Chondrocyte (in vitro differentiated cells): ENCODE data around the gene ALDOB. TPM values are rescaled to one million over a fixed set of nuclear protein-coding genes. Genes with fewer than 3 reads are reported as not detected.

Source experiments
- DNase-seq: peaks from one replicate; pipeline ENCODE4 v3.0.0; 2021; ENCODE audit warnings: mixed read lengths, low spot score
- H3K27ac Mint-ChIP-seq: one replicate; pipeline ENCODE4 v1.8.0; 2021; ENCODE audit warnings: mild to moderate bottlenecking, moderate library complexity, mixed read lengths; ENCODE audit not compliant: unreplicated experiment
- H3K27me3 Mint-ChIP-seq: 2 replicates; pipeline ENCODE4 v1.8.0; 2021; ENCODE audit warnings: low read depth, mixed read lengths
- H3K36me3 Mint-ChIP-seq: 2 replicates; pipeline ENCODE4 v1.8.0; 2021; ENCODE audit warnings: low read depth, mixed read lengths
- H3K4me1 Mint-ChIP-seq: 2 replicates; pipeline ENCODE4 v1.8.0; 2021; ENCODE audit warnings: low read depth, mild to moderate bottlenecking, mixed read lengths
- H3K4me3 Mint-ChIP-seq: one replicate; pipeline ENCODE4 v1.8.0; 2021; ENCODE audit warnings: mild to moderate bottlenecking, moderate library complexity, mixed read lengths; ENCODE audit not compliant: unreplicated experiment
- H3K9me3 Mint-ChIP-seq: 2 replicates; pipeline ENCODE4 v1.8.0; 2021; ENCODE audit warnings: low read depth, mixed read lengths
- total RNA-seq: library from RNA; stranded (reverse); gene quantifications from 3 replicates; pipeline ENCODE4 v1.2.1, GENCODE V29; 2021
- TF ChIP-seq, protein P1 (sequence below): fragments of 200-600 bp; sonication (generic); IDR thresholded peaks from 2 replicates; pipeline ENCODE4 v1.5.0; 2021; ENCODE audit warnings: antibody characterized with exemption, mild to moderate bottlenecking, moderate library complexity

Gene ALDOB
- total RNA-seq, 1 donor from 2014 or later: 0.25 TPM

DNA sequence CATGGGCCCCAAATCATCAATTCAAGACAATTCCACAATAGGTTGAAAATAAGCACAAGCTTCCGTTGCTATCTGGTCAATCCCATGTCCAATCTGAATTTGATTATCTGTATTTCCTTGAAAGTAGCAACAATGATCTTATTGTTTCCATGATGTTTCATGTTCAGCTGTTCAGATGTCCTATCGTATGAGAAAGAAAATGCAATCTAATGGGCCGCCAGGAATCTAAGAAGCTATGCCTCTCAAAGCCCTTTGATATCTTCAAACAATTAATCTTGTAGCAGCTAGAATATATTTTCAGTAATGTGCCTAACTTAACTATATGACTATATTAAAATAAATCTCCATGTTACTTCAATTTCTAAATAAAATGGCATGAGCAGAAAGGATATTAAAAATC, 32.1 kb upstream of the ALDOB start:
- Mint-ChIP-seq H3K4me3 (no peak overlapping the region), H3K9me3 (no peaks in the 10 kb centered on the region), H3K27me3 (no peaks in the 10 kb centered on the region), H3K27ac (no peak overlapping the region), H3K4me1 (peaks cover 29% of the 10 kb centered on the region), H3K36me3 (peaks cover 10% of the 10 kb centered on the region)
- no peak for DNase-seq
- TF ChIP-seq, protein P1, sequence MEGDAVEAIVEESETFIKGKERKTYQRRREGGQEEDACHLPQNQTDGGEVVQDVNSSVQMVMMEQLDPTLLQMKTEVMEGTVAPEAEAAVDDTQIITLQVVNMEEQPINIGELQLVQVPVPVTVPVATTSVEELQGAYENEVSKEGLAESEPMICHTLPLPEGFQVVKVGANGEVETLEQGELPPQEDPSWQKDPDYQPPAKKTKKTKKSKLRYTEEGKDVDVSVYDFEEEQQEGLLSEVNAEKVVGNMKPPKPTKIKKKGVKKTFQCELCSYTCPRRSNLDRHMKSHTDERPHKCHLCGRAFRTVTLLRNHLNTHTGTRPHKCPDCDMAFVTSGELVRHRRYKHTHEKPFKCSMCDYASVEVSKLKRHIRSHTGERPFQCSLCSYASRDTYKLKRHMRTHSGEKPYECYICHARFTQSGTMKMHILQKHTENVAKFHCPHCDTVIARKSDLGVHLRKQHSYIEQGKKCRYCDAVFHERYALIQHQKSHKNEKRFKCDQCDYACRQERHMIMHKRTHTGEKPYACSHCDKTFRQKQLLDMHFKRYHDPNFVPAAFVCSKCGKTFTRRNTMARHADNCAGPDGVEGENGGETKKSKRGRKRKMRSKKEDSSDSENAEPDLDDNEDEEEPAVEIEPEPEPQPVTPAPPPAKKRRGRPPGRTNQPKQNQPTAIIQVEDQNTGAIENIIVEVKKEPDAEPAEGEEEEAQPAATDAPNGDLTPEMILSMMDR: no peak

DNA sequence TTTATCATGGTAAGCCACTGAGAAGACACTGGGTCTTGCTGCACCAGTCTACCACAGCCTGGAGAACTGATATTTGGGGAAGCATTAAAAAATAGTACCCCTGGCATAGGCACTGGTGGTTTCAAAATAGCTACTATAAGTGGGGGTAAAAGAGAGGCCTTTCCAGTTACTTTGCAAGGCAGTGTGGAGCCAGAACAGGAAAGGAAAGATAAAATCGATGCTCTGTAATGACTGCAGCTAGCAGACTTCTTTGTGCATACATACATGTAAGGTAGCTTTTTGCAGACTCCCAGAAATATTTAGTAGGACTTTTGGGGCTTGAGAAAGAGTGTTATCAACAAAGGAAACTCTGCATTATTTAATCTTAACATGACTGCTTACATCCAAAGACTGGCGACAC, 31.3 kb upstream of the ALDOB start:
- Mint-ChIP-seq H3K27me3 (no peaks in the 10 kb centered on the region), H3K4me1 (peaks cover 34% of the 10 kb centered on the region), H3K36me3 (peaks cover 4% of the 10 kb centered on the region), H3K4me3 (no peak overlapping the region), H3K9me3 (no peaks in the 10 kb centered on the region), H3K27ac (no peak overlapping the region)
- TF ChIP-seq, protein P1: no peak
- no peak for DNase-seq

DNA sequence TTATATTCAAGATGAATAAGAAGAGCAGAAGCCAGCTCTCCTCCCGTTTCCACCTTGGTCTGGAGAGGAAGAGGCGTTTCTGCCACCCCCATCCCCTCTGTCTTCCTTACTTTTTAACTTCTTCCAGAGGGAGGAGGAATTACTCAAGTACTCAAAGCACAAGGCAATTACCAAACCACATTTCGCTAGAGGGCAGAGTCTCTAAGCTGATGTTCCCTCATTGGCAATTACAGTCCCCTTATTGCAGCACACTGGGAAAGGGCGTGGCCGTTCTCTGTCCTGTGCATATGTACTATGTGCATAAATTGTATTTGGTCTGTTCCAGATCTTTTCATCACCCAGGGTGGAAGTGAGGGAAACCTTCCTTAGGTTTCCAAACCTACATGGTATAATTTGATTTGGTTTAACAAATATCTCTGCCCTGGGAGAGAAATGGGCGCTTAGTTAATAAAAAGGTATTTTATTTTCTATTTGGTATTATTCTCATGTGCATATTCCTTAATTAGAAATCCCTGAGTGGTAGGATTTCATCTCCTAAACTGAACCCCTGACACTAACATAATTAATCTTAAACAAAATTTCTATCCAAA, 29.8 kb upstream of the ALDOB start:
- Mint-ChIP-seq H3K9me3 (no peaks in the 10 kb centered on the region), H3K4me3 (no peak overlapping the region), H3K4me1 (peaks cover 36% of the 10 kb centered on the region), H3K36me3 (no peaks in the 10 kb centered on the region), H3K27ac (no peak overlapping the region), H3K27me3 (no peaks in the 10 kb centered on the region)
- DNase-seq: no peak
- TF ChIP-seq, protein P1: peak; percentile 76

DNA sequence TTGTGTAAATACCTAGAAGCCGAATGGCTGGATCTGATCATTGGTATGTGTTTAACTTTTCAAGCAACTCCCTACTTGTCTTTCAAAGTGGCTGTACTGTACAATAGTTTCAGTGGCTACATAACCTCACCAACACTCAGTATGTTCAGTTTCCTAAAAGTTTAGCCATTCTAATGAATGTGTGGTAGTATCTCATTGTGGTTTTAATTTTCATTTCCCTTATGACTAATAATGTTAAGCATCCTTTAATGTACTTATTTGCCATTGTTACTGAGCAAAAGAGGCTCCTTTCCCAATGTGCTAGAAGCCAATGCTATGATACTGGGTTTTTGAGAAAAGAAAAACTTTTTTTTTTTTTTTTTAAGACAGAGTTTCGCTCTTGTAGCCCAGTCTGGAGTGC, 27.8 kb upstream of the ALDOB start:
- no peak for DNase-seq
- H3K36me3 Mint-ChIP-seq: no peaks in the 10 kb centered on the region
- H3K9me3 Mint-ChIP-seq: no peaks in the 10 kb centered on the region
- TF ChIP-seq, protein P1: no peak
- no peak overlapping the region for H3K4me3 Mint-ChIP-seq
- H3K27me3 Mint-ChIP-seq: no peaks in the 10 kb centered on the region
- no peak overlapping the region for H3K27ac Mint-ChIP-seq
- peaks cover 29% of the 10 kb centered on the region for H3K4me1 Mint-ChIP-seq

DNA sequence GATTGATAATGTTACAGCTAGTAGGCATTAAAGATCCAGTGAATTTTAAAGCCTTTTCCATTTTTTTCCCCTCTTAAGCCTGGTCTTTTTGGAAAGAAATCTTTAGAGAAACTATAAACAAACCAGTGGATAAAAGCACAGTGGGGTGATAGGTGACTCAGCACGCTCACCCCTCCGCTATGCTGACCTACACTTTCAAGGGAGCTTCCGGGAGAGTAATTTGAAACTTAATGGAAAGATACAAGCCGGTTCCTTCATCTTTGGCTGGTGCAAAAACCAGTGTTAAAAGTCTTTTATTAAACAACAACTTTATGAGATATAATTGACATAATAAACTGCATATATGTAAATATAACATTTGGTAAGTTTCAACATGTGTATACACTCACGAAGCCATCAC, 27.0 kb upstream of the ALDOB start:
- H3K9me3 Mint-ChIP-seq: no peaks in the 10 kb centered on the region

More for the DNA sequence above, 27.0 kb upstream of the ALDOB start:
- no peak for DNase-seq
- no peak overlapping the region for H3K4me3 Mint-ChIP-seq
- no peaks in the 10 kb centered on the region for H3K36me3 Mint-ChIP-seq
- H3K27ac Mint-ChIP-seq: peak overlapping the region; percentile 41
- H3K27me3 Mint-ChIP-seq: no peaks in the 10 kb centered on the region
- TF ChIP-seq, protein P1: no peak
- peaks cover 29% of the 10 kb centered on the region for H3K4me1 Mint-ChIP-seq
